ENCODE data around the gene TSPAN3. TPM values are rescaled to one million over a fixed set of nuclear protein-coding genes. Genes with fewer than 3 reads are reported as not detected.

The TSPAN3 gene
- total RNA-seq, 2 donors from 2014 or later = 6.9 to 27.1 TPM

GRCh38 chr15:77024273-77025082 lies 46.4 kb downstream of the TSPAN3 start:
- peaks cover 5 to 29% of the 10 kb centered on the region in 2 donors for H3K36me3 Mint-ChIP-seq

GRCh38 chr15:77023576-77024272 lies 47.2 kb downstream of the TSPAN3 start:
- peaks cover 5 to 29% of the 10 kb centered on the region in 2 donors for H3K36me3 Mint-ChIP-seq
- ATAC-seq (no peak), DNase-seq (ENCODE audit: low spot score in 2 of 2) (peak in 1 of 2 donors; percentile 52)
- H3K27ac Mint-ChIP-seq = peak overlapping the region; percentile 89 to 95
- H3K9me3 Mint-ChIP-seq = no peaks in the 10 kb centered on the region

More at GRCh38 chr15:77024273-77025082, 46.4 kb downstream of the TSPAN3 start:
- Mint-ChIP-seq H3K9me3 (no peaks in the 10 kb centered on the region), H3K27ac (peak overlapping the region; percentile 65 to 95)
- ATAC-seq (peak in 1 of 2 donors; percentile 42), DNase-seq (ENCODE audit: low spot score in 2 of 2) (peak; percentile 59 to 79)

GRCh38 chr15:77022646-77023575 lies 48.0 kb downstream of the TSPAN3 start:
- Mint-ChIP-seq H3K36me3 (peaks cover 5 to 29% of the 10 kb centered on the region in 2 donors), H3K9me3 (no peaks in the 10 kb centered on the region), H3K27ac (peak overlapping the region; percentile 95 to 99)
- DNase-seq (ENCODE audit: low spot score in 2 of 2) (no peak), ATAC-seq (no peak)

- H3K9me3 Mint-ChIP-seq = no peaks in the 10 kb centered on the region
- H3K27ac Mint-ChIP-seq = peak overlapping the region; percentile 95 to 99
- peaks cover 5 to 29% of the 10 kb centered on the region in 2 donors for H3K36me3 Mint-ChIP-seq
- ATAC-seq (peak; percentile 66 to 86), DNase-seq (ENCODE audit: low spot score in 2 of 2) (peak; percentile 32 to 72)
These were observed 49.0 kb downstream of the TSPAN3 start for GRCh38 chr15:77021803-77022381.

GRCh38 chr15:77021088-77021481 lies 49.8 kb downstream of the TSPAN3 start:
- DNase-seq (ENCODE audit: low spot score in 2 of 2) (no peak), ATAC-seq (no peak)
- Mint-ChIP-seq H3K36me3 (peaks cover 5 to 29% of the 10 kb centered on the region in 2 donors), H3K27ac (peak overlapping the region; percentile 55 to 95), H3K9me3 (no peaks in the 10 kb centered on the region)

GRCh38 chr15:77020348-77021087 lies 50.4 kb downstream of the TSPAN3 start:
- DNase-seq (ENCODE audit: low spot score in 2 of 2) (no peak), ATAC-seq (no peak)
- H3K27ac Mint-ChIP-seq = peak overlapping the region; percentile 80 to 93
- peaks cover 5 to 29% of the 10 kb centered on the region in 2 donors for H3K36me3 Mint-ChIP-seq
- no peaks in the 10 kb centered on the region for H3K9me3 Mint-ChIP-seq

- Mint-ChIP-seq H3K36me3 (peaks cover 5 to 29% of the 10 kb centered on the region in 2 donors), H3K27ac (peak overlapping the region; percentile 80 to 93), H3K9me3 (no peaks in the 10 kb centered on the region)
- ATAC-seq (peak; percentile 39 to 54), DNase-seq (ENCODE audit: low spot score in 2 of 2) (no peak)
These were observed 51.2 kb downstream of the TSPAN3 start for GRCh38 chr15:77019521-77020331.

GRCh38 chr15:77018796-77019505 lies 52.0 kb downstream of the TSPAN3 start:
- Mint-ChIP-seq H3K9me3 (no peaks in the 10 kb centered on the region), H3K27ac (peak overlapping the region; percentile 80 to 93), H3K36me3 (peaks cover 5 to 29% of the 10 kb centered on the region in 2 donors)
- DNase-seq (ENCODE audit: low spot score in 2 of 2) (no peak), ATAC-seq (no peak)

GRCh38 chr15:77017761-77018720 lies 52.9 kb downstream of the TSPAN3 start:
- DNase-seq (ENCODE audit: low spot score in 2 of 2) (no peak), ATAC-seq (no peak)
- Mint-ChIP-seq H3K36me3 (peaks cover 5 to 20% of the 10 kb centered on the region in 2 donors), H3K27ac (peak overlapping the region; percentile 80 to 93), H3K9me3 (no peaks in the 10 kb centered on the region)

GRCh38 chr15:77017091-77017660 lies 53.7 kb downstream of the TSPAN3 start:
- H3K36me3 Mint-ChIP-seq = peaks cover 3 to 15% of the 10 kb centered on the region in 2 donors

GRCh38 chr15:77016321-77016695 lies 54.6 kb downstream of the TSPAN3 start:
- H3K36me3 Mint-ChIP-seq = peaks cover 0 to 15% of the 10 kb centered on the region in 2 donors
- ATAC-seq = no peak
- no peak for DNase-seq (ENCODE audit: low spot score in 2 of 2)
- H3K9me3 Mint-ChIP-seq = no peaks in the 10 kb centered on the region
- H3K27ac Mint-ChIP-seq = peak overlapping the region in 1 of 2 donors; percentile 55

More at GRCh38 chr15:77017091-77017660, 53.7 kb downstream of the TSPAN3 start:
- Mint-ChIP-seq H3K27ac (peak overlapping the region; percentile 80 to 91), H3K9me3 (no peaks in the 10 kb centered on the region)
- no peak for DNase-seq (ENCODE audit: low spot score in 2 of 2)
- ATAC-seq = no peak

- DNase-seq (ENCODE audit: low spot score in 2 of 2) = no peak
These were observed 55.1 kb downstream of the TSPAN3 start for GRCh38 chr15:77015646-77016320.

More at GRCh38 chr15:77015646-77016320, 55.1 kb downstream of the TSPAN3 start:
- ATAC-seq = no peak
- Mint-ChIP-seq H3K9me3 (no peaks in the 10 kb centered on the region), H3K27ac (peak overlapping the region; percentile 86 to 93), H3K36me3 (peaks cover 0 to 18% of the 10 kb centered on the region in 2 donors)

Data from activated naive CD4-positive, alpha-beta T cell treated with anti-CD3 and anti-CD28 coated beads, Interleukin-2, amount 50 U/mL, for 72 hours (primary cell).